Nucleus accumbens (tissue), 56 donors: ENCODE data around the gene KAZN.

ENCODE experiments used
- DNase-seq, 56 donors: peaks; one replicate each; lab custom pipeline; 2025; lab: John Stamatoyannopoulos, UW

KAZN gene

GRCh38 chr1:14940285-14940870, 341.9 kb downstream of the KAZN start:
- DNase-seq, result no peak

GRCh38 chr1:14941864-14942263, 343.4 kb downstream of the KAZN start:
- DNase-seq, result no peak

GRCh38 chr1:14944471-14944985, 346.0 kb downstream of the KAZN start:
- peak in 44 of 56 donors; percentile 26 to 85 (median 58) for DNase-seq

GRCh38 chr1:14945132-14946010, 346.9 kb downstream of the KAZN start:
- peak in 42 of 56 donors; percentile 26 to 68 (median 48) for DNase-seq

GRCh38 chr1:14946011-14946359, 347.5 kb downstream of the KAZN start:
- DNase-seq, result no peak

GRCh38 chr1:14946684-14947238, 348.3 kb downstream of the KAZN start:
- no peak for DNase-seq

GRCh38 chr1:14947421-14947820, 348.9 kb downstream of the KAZN start:
- no peak for DNase-seq

- DNase-seq, result no peak
These were observed 349.7 kb downstream of the KAZN start for GRCh38 chr1:14948112-14948652.

GRCh38 chr1:14949270-14949835, 350.9 kb downstream of the KAZN start:
- no peak for DNase-seq

- DNase-seq, result peak in 2 of 56 donors; percentile 12 to 24
These were observed 351.6 kb downstream of the KAZN start for GRCh38 chr1:14949836-14950713.

- no peak for DNase-seq
These were observed 353.3 kb downstream of the KAZN start for GRCh38 chr1:14951766-14952165.

GRCh38 chr1:14952626-14953314, 354.3 kb downstream of the KAZN start:
- DNase-seq, result no peak

GRCh38 chr1:14954210-14954609, 355.7 kb downstream of the KAZN start:
- no peak for DNase-seq

GRCh38 chr1:14954930-14955329, 356.4 kb downstream of the KAZN start:
- no peak for DNase-seq

- DNase-seq, result no peak
These were observed 356.9 kb downstream of the KAZN start for GRCh38 chr1:14955402-14955801.

GRCh38 chr1:14955976-14956375, 357.5 kb downstream of the KAZN start:
- no peak for DNase-seq

GRCh38 chr1:14956579-14957195, 358.2 kb downstream of the KAZN start:
- DNase-seq, result no peak

- DNase-seq, result no peak
These were observed 359.1 kb downstream of the KAZN start for GRCh38 chr1:14957375-14958098.
